Measurements from ENCODE around the gene SLC12A9.

SLC12A9 gene

DNA sequence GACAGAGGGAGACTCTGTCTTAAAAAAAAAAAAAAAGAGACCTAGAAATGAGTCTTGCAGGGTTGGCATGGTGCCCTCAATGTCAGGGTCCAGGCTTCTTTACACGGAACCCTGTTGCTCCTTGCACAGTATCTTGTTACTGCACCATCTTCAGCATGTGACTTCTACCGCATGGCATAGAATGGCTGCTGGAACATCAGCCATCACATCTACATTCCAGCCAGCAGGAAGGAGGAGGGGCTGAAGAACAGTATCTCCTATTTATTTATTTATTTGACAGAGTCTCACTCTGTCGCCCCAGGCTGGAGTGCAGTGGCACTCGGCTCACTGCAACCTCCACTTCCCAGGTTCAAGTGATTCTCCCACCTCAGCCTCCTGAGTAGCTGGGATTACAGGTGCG is 46.9 kb downstream of the SLC12A9 start:
- no peak for DNase-seq

- DNase-seq: no peak
These were observed 48.5 kb downstream of the SLC12A9 start for GRCh38 chr7:100900978-100901377.

DNA sequence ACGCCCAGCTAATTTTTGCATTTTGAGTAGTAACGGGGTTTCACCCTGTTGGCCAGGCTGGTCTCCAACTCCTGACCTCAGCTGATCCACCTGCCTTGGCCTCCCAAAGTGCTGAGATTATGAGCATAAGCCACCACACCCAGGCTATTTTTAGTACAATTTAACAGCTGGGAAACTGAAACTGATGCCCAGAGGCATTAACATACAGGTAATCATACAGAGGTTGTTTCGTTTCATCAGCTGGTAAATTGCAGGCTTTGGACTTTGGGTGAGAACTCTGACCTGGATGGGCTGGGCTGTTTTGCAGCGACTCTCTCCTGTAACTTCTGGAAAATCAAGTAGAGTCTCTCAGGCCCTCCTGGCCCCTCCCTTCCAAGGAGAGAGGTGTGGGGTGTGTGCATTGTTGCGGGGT is 49.4 kb downstream of the SLC12A9 start:
- DNase-seq: no peak

GRCh38 chr7:100902638-100903037 is 50.1 kb downstream of the SLC12A9 start:
- no peak for DNase-seq

DNA sequence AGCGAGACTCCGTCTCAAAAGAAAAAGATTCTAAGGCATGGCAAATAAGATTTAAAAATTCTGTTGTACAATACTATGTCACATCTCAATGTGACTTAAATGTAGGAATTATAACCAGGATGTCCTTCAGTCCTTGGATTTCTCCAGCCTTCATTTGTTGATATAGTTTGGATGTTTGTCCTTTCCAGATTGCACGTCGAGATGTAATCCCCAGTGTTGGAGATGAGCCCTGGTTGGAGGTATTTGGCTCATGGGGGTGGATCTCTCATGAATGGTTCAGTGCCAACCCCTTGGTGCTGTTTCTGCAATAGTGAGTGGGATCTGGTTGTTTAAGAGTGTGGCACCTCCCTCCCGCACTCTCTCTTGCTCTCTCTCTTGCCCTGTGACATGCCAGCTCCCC is 56.0 kb downstream of the SLC12A9 start:
- DNase-seq: no peak

DNA sequence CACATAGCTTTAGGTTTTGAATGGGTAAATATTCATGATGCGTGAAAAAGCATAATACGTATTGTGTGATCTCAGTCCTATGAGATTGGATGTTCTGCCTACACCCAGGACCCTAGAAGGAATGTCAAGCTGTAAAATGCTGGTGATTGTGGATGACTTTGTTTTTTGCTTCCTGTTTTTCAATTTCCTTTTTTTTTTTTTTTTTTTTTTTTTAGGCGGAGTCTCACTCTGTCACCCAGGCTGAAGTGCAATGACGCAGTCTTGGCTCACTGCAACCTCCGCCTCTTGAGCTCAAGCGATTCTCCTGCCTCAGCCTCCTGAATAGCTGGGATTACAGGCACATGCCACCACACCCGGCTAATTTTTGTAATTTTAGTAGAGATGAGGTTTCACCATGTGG is 57.9 kb downstream of the SLC12A9 start:
- DNase-seq: peak; percentile 83 to 94 (median 91)

DNA sequence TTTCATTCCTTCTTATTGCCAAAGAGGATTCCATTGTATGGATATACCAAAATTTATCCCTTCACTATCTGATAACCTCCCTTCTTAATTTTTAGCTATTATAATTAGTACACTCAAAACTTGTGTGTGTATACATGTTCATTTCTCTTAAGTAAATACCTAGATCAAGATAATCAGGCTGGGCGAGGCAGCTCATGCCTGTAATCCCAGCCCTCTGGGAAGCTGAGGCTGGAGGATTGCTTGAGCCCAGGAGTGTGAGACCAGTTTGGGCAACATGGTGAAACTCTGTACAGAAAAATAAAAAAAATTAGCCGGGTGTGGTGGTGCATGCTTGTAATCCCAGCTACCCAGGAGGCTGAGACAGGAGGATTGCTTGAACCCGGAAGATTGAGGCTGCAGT is 59.0 kb downstream of the SLC12A9 start:
- no peak for DNase-seq

GRCh38 chr7:100914208-100914878 is 61.8 kb downstream of the SLC12A9 start:
- peak in 1 of 3 donors; percentile 17 for DNase-seq

- peak; percentile 91 to 95 (median 93) for DNase-seq
These were observed 62.5 kb downstream of the SLC12A9 start for GRCh38 chr7:100914879-100915447.
